Astrocyte (in vitro differentiated cells and primary cell): Measurements from ENCODE around the gene ANO8. TPM values are rescaled to one million over a fixed set of nuclear protein-coding genes. Genes with fewer than 3 reads are reported as not detected.

Experiments used
- DNase-seq: peaks from one replicate; pipeline ENCODE4 v3.0.0-alpha.2; 2010; ENCODE audit warnings: low read depth
- FAIRE-seq: peaks from 2 replicates; lab custom pipeline; 2011; peaks lifted over from hg19 to GRCh38; lab: Jason Lieb, UNC
- H2AFZ ChIP-seq: 2 replicates; pipeline ENCODE4 v1.6.0; 2012; ENCODE audit warnings: low read depth, low read length, inconsistent platforms
- H3K27ac ChIP-seq: 2 replicates; pipeline ENCODE4 v1.5.1; 2011; ENCODE audit warnings: low read depth, low read length, inconsistent platforms
- H3K27me3 ChIP-seq: 2 replicates; pipeline ENCODE4 v1.6.0; 2011; ENCODE audit warnings: low read length, inconsistent platforms; ENCODE audit not compliant: insufficient read depth
- H3K36me3 ChIP-seq: 2 replicates; pipeline ENCODE4 v1.5.1; 2011; ENCODE audit warnings: low read length, inconsistent platforms; ENCODE audit not compliant: insufficient read depth
- H3K4me1 ChIP-seq: 2 replicates; pipeline ENCODE4 v1.5.1; 2011; ENCODE audit warnings: low read length, inconsistent platforms; ENCODE audit not compliant: insufficient read depth
- H3K4me2 ChIP-seq: 2 replicates; pipeline ENCODE4 v1.6.0; 2012; ENCODE audit warnings: low read length, inconsistent platforms
- H3K4me3 ChIP-seq: 2 replicates; pipeline ENCODE4 v1.5.1; 2011; ENCODE audit warnings: low read depth, mild to moderate bottlenecking, low read length, inconsistent platforms; ENCODE audit not compliant: insufficient read depth
- H3K79me2 ChIP-seq: 2 replicates; pipeline ENCODE4 v1.6.0; 2012; ENCODE audit warnings: mild to moderate bottlenecking, low read length, inconsistent platforms; ENCODE audit not compliant: insufficient read depth
- H3K9ac ChIP-seq: 2 replicates; pipeline ENCODE4 v1.6.0; 2012; ENCODE audit warnings: mild to moderate bottlenecking, low read length, inconsistent platforms
- H3K9me3 ChIP-seq: 2 replicates; pipeline ENCODE4 v1.5.1; 2012; ENCODE audit warnings: low read depth, mild to moderate bottlenecking, low read length, inconsistent platforms; ENCODE audit not compliant: insufficient read depth
- H4K20me1 ChIP-seq: 2 replicates; pipeline ENCODE4 v1.6.0; 2012; ENCODE audit warnings: low read length, inconsistent platforms; ENCODE audit not compliant: insufficient read depth
- H3K27ac Mint-ChIP-seq: one replicate; pipeline ENCODE4 v1.8.0; 2021; ENCODE audit warnings: mild to moderate bottlenecking, mixed read lengths; ENCODE audit not compliant: unreplicated experiment
- H3K27me3 Mint-ChIP-seq: one replicate; pipeline ENCODE4 v1.8.0; 2021; ENCODE audit warnings: low read depth, mixed read lengths; ENCODE audit not compliant: unreplicated experiment
- H3K36me3 Mint-ChIP-seq: one replicate; pipeline ENCODE4 v1.8.0; 2021; ENCODE audit warnings: low read depth, mixed read lengths; ENCODE audit not compliant: unreplicated experiment
- H3K4me1 Mint-ChIP-seq: one replicate; pipeline ENCODE4 v1.8.0; 2021; ENCODE audit warnings: low read depth, mixed read lengths; ENCODE audit not compliant: unreplicated experiment
- H3K4me3 Mint-ChIP-seq: one replicate; pipeline ENCODE4 v1.8.0; 2021; ENCODE audit warnings: mild to moderate bottlenecking, moderate library complexity, mixed read lengths; ENCODE audit not compliant: unreplicated experiment
- H3K9me3 Mint-ChIP-seq: one replicate; pipeline ENCODE4 v1.8.0; 2021; ENCODE audit warnings: mild to moderate bottlenecking, mixed read lengths; ENCODE audit not compliant: unreplicated experiment
- CTCF ChIP-seq: IDR thresholded peaks from 2 replicates; pipeline ENCODE4 v1.5.1; 2011; ENCODE audit warnings: low read depth, mild to moderate bottlenecking, inconsistent platforms, low read length, moderate library complexity; ENCODE audit not compliant: insufficient read depth
- EZH2 ChIP-seq: IDR thresholded peaks from 2 replicates; pipeline ENCODE4 v1.6.1; 2012; ENCODE audit warnings: mild to moderate bottlenecking, low read length, inconsistent platforms; ENCODE audit not compliant: insufficient read depth
- total RNA-seq: library from RNA; stranded (reverse); gene quantifications from 2 replicates; pipeline ENCODE4 v1.2.1, GENCODE V29; 2021

Gene ANO8
- total RNA-seq, 1 donor from 2014 or later, result 8.1 TPM

GRCh38 chr19:17321655-17322489 lies 12.8 kb downstream of the ANO8 start:
- no peak for DNase-seq

GRCh38 chr19:17320435-17320834 lies 14.2 kb downstream of the ANO8 start:
- Histone ChIP-seq H2AFZ (no peak overlapping the region), H3K36me3 (peaks cover 3% of the 10 kb centered on the region), H3K9me3 (no peaks in the 10 kb centered on the region), H3K9ac (no peak overlapping the region), H4K20me1 (peaks cover 19% of the 10 kb centered on the region), H3K4me1 (no peaks in the 10 kb centered on the region), H3K4me2 (no peak overlapping the region), H3K79me2 (no peaks in the 10 kb centered on the region), H3K4me3 (no peak overlapping the region), H3K27me3 (no peaks in the 10 kb centered on the region), H3K27ac (no peak overlapping the region)
- FAIRE-seq, result no peak
- no peak overlapping the region for H3K27ac Mint-ChIP-seq
- peaks cover 17% of the 10 kb centered on the region for H3K36me3 Mint-ChIP-seq
- no peaks in the 10 kb centered on the region for H3K27me3 Mint-ChIP-seq
- H3K4me1 Mint-ChIP-seq, result no peaks in the 10 kb centered on the region
- H3K4me3 Mint-ChIP-seq, result no peak overlapping the region
- no peaks in the 10 kb centered on the region for H3K9me3 Mint-ChIP-seq
- TF ChIP-seq CTCF (no peak), EZH2 (no peak)
- DNase-seq, result no peak

More at GRCh38 chr19:17321655-17322489, 12.8 kb downstream of the ANO8 start:
- TF ChIP-seq CTCF, result no peak
- no peak for TF ChIP-seq EZH2
- Histone ChIP-seq H3K9ac (no peak overlapping the region), H3K4me1 (peaks cover 3% of the 10 kb centered on the region), H2AFZ (no peak overlapping the region), H3K4me3 (no peak overlapping the region), H3K27ac (no peak overlapping the region), H3K36me3 (no peaks in the 10 kb centered on the region), H3K27me3 (no peaks in the 10 kb centered on the region), H3K4me2 (no peak overlapping the region), H3K79me2 (no peaks in the 10 kb centered on the region), H3K9me3 (no peaks in the 10 kb centered on the region), H4K20me1 (peaks cover 15% of the 10 kb centered on the region)
- Mint-ChIP-seq H3K4me1 (peaks cover 5% of the 10 kb centered on the region), H3K27ac (peak overlapping the region; percentile 77), H3K4me3 (no peak overlapping the region), H3K9me3 (no peaks in the 10 kb centered on the region), H3K27me3 (no peaks in the 10 kb centered on the region), H3K36me3 (peaks cover 10% of the 10 kb centered on the region)
- no peak for FAIRE-seq
